Tibial artery (tissue), 4 donors: Measurements from ENCODE around the gene H1-8.

Experiments
- DNase-seq, 2 donors: peaks; one replicate each; pipeline ENCODE4 v3.0.0-alpha.2; 2019
- H3K27ac ChIP-seq, 2 donors: fragments of 200-600 bp; sonication (generic) in 1 of 2; 1 replicate in 1 of 2; 2 replicates in 1 of 2; pipeline ENCODE4 v1.5.1; 2018 to 2019; ENCODE audit warnings: mild to moderate bottlenecking in 1 of 2
- H3K27me3 ChIP-seq, 2 donors: fragments of 200-600 bp; sonication (generic) in 1 of 2; one replicate each; pipeline versions ENCODE4 v1.5.1 to v1.6.0; 2016 to 2019
- H3K36me3 ChIP-seq, 3 donors: fragments of 200-600 bp; sonication (generic) in 2 of 3; one replicate each; pipeline ENCODE4 v1.5.1; 2016 to 2019; ENCODE audit warnings: mild to moderate bottlenecking in 2 of 3
- H3K4me1 ChIP-seq, 4 donors: fragments of 200-600 bp; sonication (generic) in 2 of 4; 1 replicate in 3 of 4; 2 replicates in 1 of 4; pipeline ENCODE4 v1.5.1; 2016 to 2019
- H3K4me3 ChIP-seq, 2 donors: fragments of 200-600 bp; sonication (generic) in 1 of 2; 1 replicate in 1 of 2; 2 replicates in 1 of 2; pipeline ENCODE4 v1.5.1; 2018 to 2019; ENCODE audit warnings: mild to moderate bottlenecking in 2 of 2
- H3K9me3 ChIP-seq, 3 donors: fragments of 200-600 bp; sonication (generic) in 1 of 3; one replicate each; pipeline ENCODE4 v1.5.1; 2016 to 2019
- intact Hi-C: fragments of 100-400 bp; cut with DNase I; formaldehyde crosslinking; loops from one replicate; pipeline ENCODE4 v1.15.0; 2023; ENCODE audit warnings: low total_unique reads
- TF ChIP-seq, protein P1 (sequence below), 2 experiments: fragments of 200-600 bp in 1 of 2; fragments of 450-650 bp in 1 of 2; IDR thresholded peaks; one replicate each; pipeline ENCODE4 v1.5.1; 2017 to 2019; ENCODE audit warnings: antibody characterized with exemption in 2 of 2, mild to moderate bottlenecking in 1 of 2, moderate library complexity in 1 of 2

H1-8 gene

GRCh38 chr3:129500334-129500658 is 42.7 kb upstream of the H1-8 start:
- TF ChIP-seq, protein P1, sequence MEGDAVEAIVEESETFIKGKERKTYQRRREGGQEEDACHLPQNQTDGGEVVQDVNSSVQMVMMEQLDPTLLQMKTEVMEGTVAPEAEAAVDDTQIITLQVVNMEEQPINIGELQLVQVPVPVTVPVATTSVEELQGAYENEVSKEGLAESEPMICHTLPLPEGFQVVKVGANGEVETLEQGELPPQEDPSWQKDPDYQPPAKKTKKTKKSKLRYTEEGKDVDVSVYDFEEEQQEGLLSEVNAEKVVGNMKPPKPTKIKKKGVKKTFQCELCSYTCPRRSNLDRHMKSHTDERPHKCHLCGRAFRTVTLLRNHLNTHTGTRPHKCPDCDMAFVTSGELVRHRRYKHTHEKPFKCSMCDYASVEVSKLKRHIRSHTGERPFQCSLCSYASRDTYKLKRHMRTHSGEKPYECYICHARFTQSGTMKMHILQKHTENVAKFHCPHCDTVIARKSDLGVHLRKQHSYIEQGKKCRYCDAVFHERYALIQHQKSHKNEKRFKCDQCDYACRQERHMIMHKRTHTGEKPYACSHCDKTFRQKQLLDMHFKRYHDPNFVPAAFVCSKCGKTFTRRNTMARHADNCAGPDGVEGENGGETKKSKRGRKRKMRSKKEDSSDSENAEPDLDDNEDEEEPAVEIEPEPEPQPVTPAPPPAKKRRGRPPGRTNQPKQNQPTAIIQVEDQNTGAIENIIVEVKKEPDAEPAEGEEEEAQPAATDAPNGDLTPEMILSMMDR (IDR thresholded peaks at IDR 0.05): no peak
- intact Hi-C loops: no loop called here
- Histone ChIP-seq H3K27me3 (no peaks in the 10 kb centered on the region), H3K9me3 (no peaks in the 10 kb centered on the region), H3K4me3 (no peak overlapping the region), H3K27ac (no peak overlapping the region), H3K36me3 (peaks cover 7 to 74% (median 33%) of the 10 kb centered on the region in 3 donors), H3K4me1 (peaks cover 0 to 15% (median 6%) of the 10 kb centered on the region in 4 donors)
- DNase-seq: no peak

GRCh38 chr3:129501630-129502029 is 41.3 kb upstream of the H1-8 start:
- H3K4me1 ChIP-seq: peaks cover 0 to 15% (median 3%) of the 10 kb centered on the region in 4 donors
- intact Hi-C loops: no loop called here
- no peaks in the 10 kb centered on the region for H3K9me3 ChIP-seq
- H3K4me3 ChIP-seq: no peak overlapping the region
- peaks cover 7 to 77% (median 33%) of the 10 kb centered on the region in 3 donors for H3K36me3 ChIP-seq
- TF ChIP-seq, protein P1 (IDR thresholded peaks at IDR 0.05): no peak
- no peak overlapping the region for H3K27ac ChIP-seq
- DNase-seq: no peak
- no peaks in the 10 kb centered on the region for H3K27me3 ChIP-seq

DNA sequence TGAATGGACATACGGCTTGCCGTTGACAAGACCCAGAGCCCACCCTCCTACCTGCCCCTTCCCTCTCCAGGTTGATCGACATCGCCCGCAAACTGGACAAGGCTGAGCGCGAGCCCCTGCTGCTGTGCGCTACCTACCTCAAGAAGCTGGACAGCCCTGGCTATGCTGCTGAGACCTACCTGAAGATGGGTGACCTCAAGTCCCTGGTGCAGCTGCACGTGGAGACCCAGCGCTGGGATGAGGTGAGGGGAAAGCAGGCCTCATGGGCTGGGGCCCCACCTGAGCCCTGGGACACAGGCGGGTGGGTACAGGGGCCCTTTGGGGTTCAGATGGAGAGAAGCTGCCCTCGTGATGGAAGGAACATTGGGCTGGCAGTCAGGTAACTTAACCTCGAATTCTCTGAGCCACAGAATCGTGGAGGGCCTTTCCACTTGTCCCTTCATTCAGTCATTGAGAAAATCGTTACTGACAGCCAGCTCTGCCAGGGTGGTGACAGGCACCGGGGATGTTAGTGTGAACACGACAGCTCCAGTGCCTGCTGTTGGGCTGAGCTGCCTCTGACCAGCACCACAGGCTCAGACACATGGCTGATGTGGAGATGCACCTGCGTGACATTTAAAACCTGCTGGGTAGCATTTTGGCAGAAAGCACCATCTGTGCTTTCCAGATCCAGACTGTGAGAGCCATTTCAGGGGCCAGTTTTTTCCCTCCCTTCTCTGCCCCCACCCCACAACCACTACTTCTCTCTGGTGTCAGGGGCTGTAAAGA is 40.1 kb upstream of the H1-8 start:
- no peaks in the 10 kb centered on the region for H3K9me3 ChIP-seq
- H3K4me1 ChIP-seq: peaks cover 0 to 22% (median 8%) of the 10 kb centered on the region in 4 donors
- no peak overlapping the region for H3K27ac ChIP-seq
- no peaks in the 10 kb centered on the region for H3K27me3 ChIP-seq
- intact Hi-C loops: no loop called here
- peaks cover 7 to 86% (median 44%) of the 10 kb centered on the region in 3 donors for H3K36me3 ChIP-seq
- no peak overlapping the region for H3K4me3 ChIP-seq
- TF ChIP-seq, protein P1 (IDR thresholded peaks at IDR 0.05): no peak
- no peak for DNase-seq

- H3K4me1 ChIP-seq: peaks cover 0 to 22% (median 8%) of the 10 kb centered on the region in 4 donors
- intact Hi-C loops: no loop called here
- H3K4me3 ChIP-seq: no peak overlapping the region
- H3K27me3 ChIP-seq: no peaks in the 10 kb centered on the region
- no peaks in the 10 kb centered on the region for H3K9me3 ChIP-seq
- TF ChIP-seq, protein P1 (IDR thresholded peaks at IDR 0.05): no peak
- peaks cover 7 to 88% (median 44%) of the 10 kb centered on the region in 3 donors for H3K36me3 ChIP-seq
- no peak overlapping the region for H3K27ac ChIP-seq
- DNase-seq: no peak
These were observed 39.3 kb upstream of the H1-8 start for GRCh38 chr3:129503471-129504291.

DNA sequence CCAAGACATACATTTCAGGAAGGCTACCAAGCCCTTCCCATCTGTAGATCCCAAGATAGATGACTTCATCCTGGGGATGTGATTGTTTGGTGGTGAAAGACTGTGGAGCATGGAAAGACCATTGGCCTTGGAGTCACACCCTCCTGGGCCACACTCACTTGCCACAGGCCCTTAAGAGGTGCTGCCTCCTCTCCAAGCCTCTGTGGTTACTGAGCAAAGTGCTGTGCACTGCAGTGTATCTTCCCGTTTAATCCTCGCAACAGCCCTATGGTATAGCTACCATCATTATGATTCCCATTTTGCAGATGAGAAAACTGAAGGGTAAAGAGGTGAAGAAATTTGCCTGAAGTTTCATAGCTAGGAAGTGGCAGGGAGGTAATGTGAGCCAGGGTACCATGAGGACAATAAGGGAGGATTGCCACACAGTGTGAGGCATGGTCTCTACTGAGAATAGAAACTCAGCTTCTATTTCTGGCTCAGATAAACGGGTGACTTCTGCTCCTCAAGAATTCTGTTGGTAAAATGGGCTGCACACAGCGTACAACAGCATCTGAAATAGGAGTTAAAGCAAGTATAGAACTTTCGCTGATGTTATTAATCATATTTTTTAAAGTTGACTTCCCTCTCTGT is 38.4 kb upstream of the H1-8 start:
- TF ChIP-seq, protein P1 (IDR thresholded peaks at IDR 0.05): no peak
- Histone ChIP-seq H3K27ac (peak overlapping the region; percentile 16 to 30), H3K4me3 (no peak overlapping the region), H3K27me3 (no peaks in the 10 kb centered on the region), H3K9me3 (no peaks in the 10 kb centered on the region), H3K4me1 (peaks cover 0 to 22% (median 8%) of the 10 kb centered on the region in 4 donors), H3K36me3 (peaks cover 7 to 92% (median 44%) of the 10 kb centered on the region in 3 donors)
- DNase-seq: no peak
- intact Hi-C loops: no loop called here
